ENCODE results near the gene SOD3. TPM values are rescaled to one million over a fixed set of nuclear protein-coding genes. Genes with fewer than 3 reads are reported as not detected.

SOD3 gene
- total and polyA plus RNA-seq, 4 donors, result 35.7 to 101 (median 53.9) TPM

DNA sequence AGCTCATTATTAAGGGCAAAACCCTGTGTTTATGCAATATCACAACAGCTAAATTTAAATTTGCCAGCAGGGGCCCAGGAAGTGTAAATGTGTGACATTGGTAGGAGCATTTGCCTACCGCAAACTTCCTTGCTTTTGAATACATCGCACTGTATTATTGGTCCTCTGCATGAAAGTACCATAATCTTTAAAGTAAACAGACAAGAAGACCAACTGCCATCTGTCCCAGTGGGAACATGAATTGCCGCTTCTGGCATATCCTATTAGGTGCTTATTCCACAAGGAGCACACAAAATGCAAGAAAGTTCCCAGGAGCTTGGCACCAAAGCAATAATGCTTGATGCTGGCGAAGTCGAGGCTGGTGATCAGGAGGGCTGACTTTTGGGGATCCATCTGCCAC lies 51.3 kb downstream of the SOD3 start:
- Histone ChIP-seq H3K9me3 (ENCODE audit: control insufficient read depth in 4 of 4, insufficient read depth in 3 of 4, low read length in 3 of 4) (no peaks in the 10 kb centered on the region), H3K27ac (ENCODE audit: low read depth in 1 of 2, low read length in 1 of 2) (no peak overlapping the region), H3K36me3 (ENCODE audit: control insufficient read depth in 4 of 4, insufficient read depth in 4 of 4, low read length in 4 of 4) (peaks cover 0 to 6% (median 2%) of the 10 kb centered on the region in 4 donors), H3K4me1 (ENCODE audit: control insufficient read depth in 5 of 5, insufficient read depth in 5 of 5, low read length in 5 of 5) (peaks cover 0 to 25% (median 6%) of the 10 kb centered on the region in 5 donors), H3K27me3 (ENCODE audit: control insufficient read depth in 3 of 3, insufficient read depth in 3 of 3, low read length in 2 of 3) (no peaks in the 10 kb centered on the region), H3K9ac (ENCODE audit: insufficient read depth in 1 of 2, low read length in 2 of 2) (no peak overlapping the region), H3K4me3 (no peak overlapping the region)
- 93 to 96% methylated on average over 5 of the region's 5 CpGs for WGBS, 2 donors
- ATAC-seq (ENCODE audit: insufficient read depth, low FRiP score), result no peak
- no peak for DNase-seq
- TF ChIP-seq, protein P1, sequence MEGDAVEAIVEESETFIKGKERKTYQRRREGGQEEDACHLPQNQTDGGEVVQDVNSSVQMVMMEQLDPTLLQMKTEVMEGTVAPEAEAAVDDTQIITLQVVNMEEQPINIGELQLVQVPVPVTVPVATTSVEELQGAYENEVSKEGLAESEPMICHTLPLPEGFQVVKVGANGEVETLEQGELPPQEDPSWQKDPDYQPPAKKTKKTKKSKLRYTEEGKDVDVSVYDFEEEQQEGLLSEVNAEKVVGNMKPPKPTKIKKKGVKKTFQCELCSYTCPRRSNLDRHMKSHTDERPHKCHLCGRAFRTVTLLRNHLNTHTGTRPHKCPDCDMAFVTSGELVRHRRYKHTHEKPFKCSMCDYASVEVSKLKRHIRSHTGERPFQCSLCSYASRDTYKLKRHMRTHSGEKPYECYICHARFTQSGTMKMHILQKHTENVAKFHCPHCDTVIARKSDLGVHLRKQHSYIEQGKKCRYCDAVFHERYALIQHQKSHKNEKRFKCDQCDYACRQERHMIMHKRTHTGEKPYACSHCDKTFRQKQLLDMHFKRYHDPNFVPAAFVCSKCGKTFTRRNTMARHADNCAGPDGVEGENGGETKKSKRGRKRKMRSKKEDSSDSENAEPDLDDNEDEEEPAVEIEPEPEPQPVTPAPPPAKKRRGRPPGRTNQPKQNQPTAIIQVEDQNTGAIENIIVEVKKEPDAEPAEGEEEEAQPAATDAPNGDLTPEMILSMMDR (IDR thresholded peaks at IDR 0.05; ENCODE audit: control extremely low read depth, extremely low read depth), result no peak

GRCh38 chr4:24849351-24849750 lies 54.0 kb downstream of the SOD3 start:
- Histone ChIP-seq H3K4me1 (ENCODE audit: control insufficient read depth in 5 of 5, insufficient read depth in 5 of 5, low read length in 5 of 5) (peaks cover 0 to 15% (median 5%) of the 10 kb centered on the region in 5 donors), H3K27ac (ENCODE audit: low read depth in 1 of 2, low read length in 1 of 2) (no peak overlapping the region), H3K9me3 (ENCODE audit: control insufficient read depth in 4 of 4, insufficient read depth in 3 of 4, low read length in 3 of 4) (no peaks in the 10 kb centered on the region), H3K9ac (ENCODE audit: insufficient read depth in 1 of 2, low read length in 2 of 2) (no peak overlapping the region), H3K4me3 (no peak overlapping the region), H3K27me3 (ENCODE audit: control insufficient read depth in 3 of 3, insufficient read depth in 3 of 3, low read length in 2 of 3) (no peaks in the 10 kb centered on the region), H3K36me3 (ENCODE audit: control insufficient read depth in 4 of 4, insufficient read depth in 4 of 4, low read length in 4 of 4) (peaks cover 0 to 8% (median 2%) of the 10 kb centered on the region in 4 donors)
- TF ChIP-seq, protein P1 (IDR thresholded peaks at IDR 0.05; ENCODE audit: control extremely low read depth, extremely low read depth), result no peak
- WGBS, 2 donors, result 79 to 85% methylated on average over 4 of the region's 4 CpGs
- DNase-seq (peak in 1 of 3 donors; percentile 26), ATAC-seq (ENCODE audit: insufficient read depth, low FRiP score) (no peak)

DNA sequence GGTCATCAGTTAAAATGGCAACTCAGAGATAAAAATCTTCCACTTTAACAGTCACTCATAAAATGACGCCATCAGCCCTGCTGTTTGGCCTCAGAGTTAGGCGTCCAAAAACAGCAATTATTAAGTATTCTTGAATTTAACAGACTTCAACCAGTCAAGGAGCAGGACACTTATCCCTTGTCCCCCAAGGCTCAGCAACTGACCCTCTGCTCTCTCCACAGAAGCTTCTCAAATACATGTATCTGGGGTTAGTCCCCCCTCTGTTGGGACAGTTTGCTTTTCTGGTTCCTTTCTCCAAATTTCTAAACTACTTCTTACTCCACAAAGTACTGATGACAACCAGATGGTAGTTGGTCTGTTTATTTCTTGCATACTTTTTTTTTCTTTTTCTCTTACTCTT lies 54.4 kb downstream of the SOD3 start:
- no peaks in the 10 kb centered on the region for H3K27me3 ChIP-seq (ENCODE audit: control insufficient read depth in 3 of 3, insufficient read depth in 3 of 3, low read length in 2 of 3)
- no peaks in the 10 kb centered on the region for H3K9me3 ChIP-seq (ENCODE audit: control insufficient read depth in 4 of 4, insufficient read depth in 3 of 4, low read length in 3 of 4)
- H3K4me1 ChIP-seq (ENCODE audit: control insufficient read depth in 5 of 5, insufficient read depth in 5 of 5, low read length in 5 of 5), result peaks cover 0 to 15% (median 5%) of the 10 kb centered on the region in 5 donors
- 81 to 95% methylated on average over 2 of the region's 2 CpGs for WGBS, 2 donors
- no peak overlapping the region for H3K9ac ChIP-seq (ENCODE audit: insufficient read depth in 1 of 2, low read length in 2 of 2)
- no peak overlapping the region for H3K27ac ChIP-seq (ENCODE audit: low read depth in 1 of 2, low read length in 1 of 2)
- TF ChIP-seq, protein P1 (IDR thresholded peaks at IDR 0.05; ENCODE audit: control extremely low read depth, extremely low read depth), result no peak
- no peak overlapping the region for H3K4me3 ChIP-seq
- H3K36me3 ChIP-seq (ENCODE audit: control insufficient read depth in 4 of 4, insufficient read depth in 4 of 4, low read length in 4 of 4), result peaks cover 0 to 8% (median 2%) of the 10 kb centered on the region in 4 donors
- peak in 2 of 3 donors; percentile 59 to 71 for DNase-seq
- ATAC-seq (ENCODE audit: insufficient read depth, low FRiP score), result no peak

Small RNA genes within 50 kb of the gene (small RNA-seq; reads per million reads assigned to genes)
- not detected for gene AC006390.1 (ENCODE audit: low replicate concordance)

Other genes starting within 250 kb of the SOD3 start
- gene DHX15, start 211.0 kb upstream of the SOD3 start, total RNA-seq, result 100 to 1,000 TPM; 102 to 292 TPM
- 10 to 100 TPM; 60.3 to 74.0 TPM for gene DHX15, start 211.0 kb upstream of the SOD3 start, polyA plus RNA-seq
- 10 to 100 TPM; 21.1 to 21.4 TPM for gene CCDC149, start 117.5 kb downstream of the SOD3 start, total RNA-seq
- 10 to 100 TPM in 1 of 2 donors, 1 to 10 TPM in 1; 8.6 to 13.0 TPM for gene CCDC149, start 117.5 kb downstream of the SOD3 start, polyA plus RNA-seq
- gene LGI2, start 235.4 kb downstream of the SOD3 start, total RNA-seq, result 1 to 10 TPM; 1.1 to 1.8 TPM
- under 1 TPM; 0.18 to 0.64 TPM for gene LGI2, start 235.4 kb downstream of the SOD3 start, polyA plus RNA-seq